Frontal cortex (tissue), 4 donors: Measurements from ENCODE around the gene PRDM15. TPM values are rescaled to one million over a fixed set of nuclear protein-coding genes. Genes with fewer than 3 reads are reported as not detected.

Source experiments
- DNase-seq, 2 donors: peaks; one replicate each; pipeline ENCODE4 v3.0.0; 2012; ENCODE audit warnings: low spot score in 2 of 2
- FAIRE-seq: peaks from 2 replicates; lab custom pipeline; 2012; peaks lifted over from hg19 to GRCh38; lab: Jason Lieb, UNC
- total RNA-seq: library from RNA; depleted of rRNA; stranded (reverse); fragments of >200 nt; gene quantifications from one replicate; pipeline ENCODE4 v1.2.3, GENCODE V29; 2014
- donor health status: control.
- donor health status: control.
- donor health status: control.

PRDM15 gene
- total RNA-seq, 1 donor from 2014 or later: 6.9 TPM

DNA sequence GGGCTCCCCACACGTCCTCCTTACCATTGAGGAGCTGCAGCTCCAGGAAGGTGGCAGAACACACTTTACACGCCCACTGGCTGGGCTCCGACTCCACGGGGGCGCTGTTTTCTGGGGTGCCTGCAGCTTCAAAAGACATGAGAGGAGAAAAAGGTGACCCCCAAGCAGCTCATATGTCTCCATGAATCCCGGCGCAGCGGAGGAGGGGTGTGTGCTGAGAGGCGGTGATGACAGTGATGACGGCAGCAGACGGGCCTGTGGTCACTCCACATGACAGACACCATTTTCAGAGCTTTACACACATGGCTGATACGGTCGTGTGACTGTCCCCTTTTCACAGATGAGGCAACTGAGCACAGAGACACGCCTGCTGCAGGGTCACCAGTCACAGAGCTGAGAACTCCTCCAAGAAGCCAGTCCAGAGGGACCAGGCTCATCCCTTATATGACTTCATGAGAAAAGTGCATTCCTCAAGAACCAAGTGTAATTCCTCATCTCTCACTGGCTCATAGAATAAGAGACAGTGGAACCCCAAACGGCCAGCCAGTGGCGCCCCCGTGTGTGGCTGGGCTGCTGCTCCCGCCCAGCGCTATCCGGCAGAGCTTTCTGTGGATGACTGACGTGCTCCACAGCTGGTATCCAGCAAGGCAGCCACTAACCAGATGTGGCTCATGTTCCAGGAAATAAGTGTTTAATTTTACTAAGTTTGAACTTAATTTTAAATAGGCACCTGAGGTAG, 31.9 kb downstream of the PRDM15 start:
- FAIRE-seq (no peak), DNase-seq (no peak)

DNA sequence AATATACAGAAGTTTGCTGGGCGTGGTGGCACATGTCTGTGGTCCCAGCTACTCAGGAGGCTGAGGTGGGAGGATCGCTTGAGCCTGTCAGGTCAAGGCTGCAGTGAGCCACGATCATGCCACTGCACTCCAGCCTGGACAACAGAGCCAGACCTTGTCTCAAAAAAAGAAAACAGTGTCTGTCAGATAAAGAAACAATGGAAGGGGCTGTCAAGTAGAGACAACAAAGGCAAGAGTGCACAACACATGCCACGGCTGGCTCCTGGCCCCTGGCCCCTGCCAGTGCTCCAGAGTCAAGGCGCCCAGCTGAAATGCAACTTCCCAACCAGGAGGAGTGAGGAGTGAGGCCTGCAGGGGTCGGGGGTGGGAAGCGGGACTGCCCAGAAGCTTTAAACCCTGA, 32.6 kb downstream of the PRDM15 start:
- FAIRE-seq (no peak), DNase-seq (no peak)

DNA sequence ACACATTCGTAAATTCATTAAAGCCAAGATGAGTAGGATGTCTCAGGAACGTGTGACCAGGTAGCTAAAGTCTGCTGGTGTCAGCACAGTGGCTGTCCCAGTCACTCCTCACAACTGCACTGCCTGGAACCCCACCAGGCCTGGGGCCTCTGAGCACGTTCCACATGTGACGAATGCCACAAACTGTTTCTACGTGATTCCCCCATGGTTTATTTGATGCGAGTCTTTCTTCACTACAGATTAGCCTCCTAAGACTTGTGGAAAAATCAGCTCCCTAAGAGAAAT, 33.2 kb downstream of the PRDM15 start:
- DNase-seq (no peak), FAIRE-seq (no peak)

DNA sequence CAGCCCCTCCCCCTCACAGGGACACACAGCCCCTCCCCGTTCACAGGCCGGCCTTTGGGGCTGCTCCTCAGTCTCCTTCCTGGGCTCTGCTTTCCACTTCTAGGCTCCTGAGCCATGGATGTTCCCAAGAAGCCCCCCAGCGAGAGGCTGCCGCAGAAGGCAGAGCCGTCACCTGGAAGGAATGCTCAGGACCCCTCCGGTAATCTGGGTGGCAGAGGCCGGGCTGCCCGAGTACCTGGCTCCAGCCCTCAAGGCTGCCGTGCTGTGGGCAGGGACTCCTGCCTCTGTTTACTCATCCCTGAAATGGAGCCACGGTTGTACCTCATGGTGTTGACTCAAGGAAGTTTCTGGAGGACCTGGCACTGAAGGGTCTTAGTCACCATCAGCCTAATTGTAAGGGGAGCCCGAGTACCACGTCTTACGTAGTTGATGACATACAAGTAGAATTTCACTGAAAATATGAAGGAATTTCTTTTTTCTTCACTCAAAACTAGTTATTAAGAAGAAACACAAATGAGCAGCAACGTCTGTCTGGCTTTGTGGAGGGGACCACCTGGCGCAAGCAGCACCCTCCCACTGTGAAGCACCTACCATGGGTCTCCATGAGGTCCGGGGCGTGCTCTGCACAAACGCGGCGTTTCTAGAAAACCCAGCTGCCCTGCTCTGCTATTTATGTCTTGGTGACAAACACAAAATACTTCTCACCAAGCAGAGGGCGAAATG, 33.7 kb downstream of the PRDM15 start:
- no peak for FAIRE-seq
- no peak for DNase-seq

DNA sequence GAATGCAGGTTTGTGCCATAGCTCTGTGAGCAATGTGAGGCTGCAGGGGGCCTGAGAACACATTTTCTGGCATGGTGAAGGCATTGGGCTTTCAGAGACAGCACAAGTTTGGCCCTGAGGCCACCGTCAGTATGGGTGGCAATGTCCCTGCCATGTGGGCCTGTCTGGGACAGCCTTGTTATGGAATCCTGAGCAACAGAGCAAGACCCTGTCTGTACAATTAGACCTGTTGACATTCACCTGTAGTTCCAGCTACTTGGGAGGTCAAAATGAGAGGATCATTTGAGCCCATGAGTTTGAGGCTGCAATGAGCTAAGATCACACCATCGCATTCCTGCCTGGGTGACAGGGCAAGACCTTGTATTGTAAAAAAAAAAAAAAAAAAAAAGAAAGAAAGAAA, 35.6 kb downstream of the PRDM15 start:
- DNase-seq (no peak), FAIRE-seq (no peak)

DNA sequence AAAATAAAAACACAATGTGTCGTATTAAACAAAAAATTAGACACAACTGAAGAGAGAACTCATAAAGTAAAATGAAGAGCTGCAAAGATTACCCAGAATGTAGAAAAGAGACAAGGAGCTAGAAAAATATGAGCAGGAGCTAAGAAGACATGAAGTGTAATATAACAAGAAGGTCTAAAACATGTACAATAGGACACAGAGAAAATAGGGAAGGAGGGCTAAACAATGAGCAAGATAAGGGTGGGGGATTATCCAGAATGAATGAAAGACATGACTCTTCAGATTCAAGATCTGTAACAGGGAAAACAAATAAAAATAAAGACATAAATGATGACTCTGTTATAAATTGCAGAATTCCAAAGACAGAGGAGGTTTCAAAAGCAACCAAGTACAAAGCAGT, 38.3 kb downstream of the PRDM15 start:
- FAIRE-seq (no peak), DNase-seq (no peak)

DNA sequence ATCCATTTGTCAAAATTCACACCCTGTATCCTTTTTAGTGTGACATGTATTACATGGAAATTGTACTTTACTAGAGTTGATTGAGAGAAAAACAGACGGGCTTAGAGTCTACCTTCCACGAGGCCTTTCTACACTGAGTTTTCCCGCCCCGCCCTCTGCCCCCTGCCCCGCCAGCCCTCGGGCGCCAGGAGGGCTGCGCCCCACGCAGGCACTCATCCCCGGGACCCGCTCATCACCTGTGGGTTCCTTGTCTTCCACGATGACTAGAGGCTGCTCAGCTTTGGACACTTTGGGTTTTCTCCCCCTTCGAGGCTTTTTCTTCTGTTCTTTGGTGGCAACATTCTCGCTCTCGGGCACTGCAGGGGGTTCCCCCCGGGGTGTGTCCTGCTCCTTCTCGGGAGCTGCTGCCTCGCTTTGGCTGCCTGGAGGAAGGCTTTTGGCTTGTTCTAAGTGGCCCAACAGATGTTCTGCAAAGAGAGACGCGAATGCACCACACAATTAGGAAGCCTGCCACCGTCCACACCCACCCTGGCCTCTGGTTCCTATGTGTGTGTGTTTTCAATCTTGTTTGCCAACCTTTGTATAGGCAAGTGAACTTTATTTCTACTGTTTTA, 39.6 kb downstream of the PRDM15 start:
- DNase-seq (no peak), FAIRE-seq (no peak)

DNA sequence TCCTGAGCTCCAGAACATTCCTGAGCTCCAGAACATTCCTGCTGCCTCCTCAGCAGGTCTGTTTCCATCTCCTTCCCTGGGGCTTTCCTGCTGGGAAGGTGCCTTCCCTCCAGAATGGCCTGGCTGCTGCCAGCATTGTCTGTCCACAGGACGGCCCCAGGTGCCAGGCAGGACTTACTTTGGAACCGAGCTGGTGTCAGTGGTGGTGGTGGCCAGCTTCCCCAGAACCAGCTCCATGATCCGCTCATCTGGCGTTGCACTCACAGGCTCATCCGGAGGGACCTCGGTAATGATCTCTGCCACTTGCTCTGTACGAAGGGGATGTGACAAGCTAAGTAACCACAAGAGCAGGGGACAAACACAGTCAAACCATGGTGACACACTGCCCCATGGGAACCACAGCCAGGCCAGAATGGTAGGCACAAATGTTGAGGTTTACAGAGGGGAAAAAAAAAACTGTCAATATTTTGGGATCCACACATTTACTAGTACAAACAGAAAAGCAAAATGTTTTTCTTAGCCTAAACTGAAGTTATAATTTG, 41.3 kb downstream of the PRDM15 start:
- DNase-seq: no peak
- no peak for FAIRE-seq

DNA sequence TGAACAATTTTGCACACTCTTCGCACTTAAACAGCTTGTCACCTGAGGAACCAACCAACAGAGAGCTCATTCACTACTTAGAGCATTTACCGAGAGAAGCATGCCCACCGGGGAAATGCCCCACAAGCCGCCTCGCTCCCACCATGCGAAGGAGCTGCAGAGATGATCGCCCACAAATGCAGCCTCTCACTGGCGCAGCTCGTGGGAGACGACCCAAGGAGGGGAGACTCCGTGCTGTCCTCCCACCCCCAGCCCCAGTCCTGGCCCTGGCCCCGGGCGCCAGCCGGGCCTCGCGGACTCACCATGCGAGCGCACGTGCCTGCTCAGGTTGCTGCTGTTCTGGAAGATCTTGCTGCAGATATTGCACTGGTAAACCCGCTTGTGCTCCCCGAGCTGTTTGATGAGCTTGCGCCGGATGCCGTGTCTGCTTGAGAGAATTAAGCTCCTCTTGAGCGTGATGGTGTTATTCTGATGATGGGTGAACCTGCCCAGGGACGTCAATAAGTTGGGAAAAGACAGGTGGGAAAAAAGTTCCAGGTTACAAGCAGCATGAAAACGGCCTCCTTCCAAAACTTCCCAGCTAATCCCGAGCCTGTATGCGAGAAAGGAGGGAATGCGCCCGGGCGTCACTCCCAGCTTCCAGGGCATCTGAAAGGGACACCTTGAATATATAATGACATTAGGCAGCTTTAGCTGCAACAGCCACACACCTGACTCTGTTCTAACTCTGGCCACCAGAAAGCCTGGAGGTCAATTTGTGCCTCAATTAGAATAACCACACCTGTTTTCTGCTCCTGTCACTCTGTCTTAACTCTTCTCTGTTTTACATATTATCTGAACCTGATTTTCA, 42.8 kb downstream of the PRDM15 start:
- no peak for DNase-seq
- no peak for FAIRE-seq

DNA sequence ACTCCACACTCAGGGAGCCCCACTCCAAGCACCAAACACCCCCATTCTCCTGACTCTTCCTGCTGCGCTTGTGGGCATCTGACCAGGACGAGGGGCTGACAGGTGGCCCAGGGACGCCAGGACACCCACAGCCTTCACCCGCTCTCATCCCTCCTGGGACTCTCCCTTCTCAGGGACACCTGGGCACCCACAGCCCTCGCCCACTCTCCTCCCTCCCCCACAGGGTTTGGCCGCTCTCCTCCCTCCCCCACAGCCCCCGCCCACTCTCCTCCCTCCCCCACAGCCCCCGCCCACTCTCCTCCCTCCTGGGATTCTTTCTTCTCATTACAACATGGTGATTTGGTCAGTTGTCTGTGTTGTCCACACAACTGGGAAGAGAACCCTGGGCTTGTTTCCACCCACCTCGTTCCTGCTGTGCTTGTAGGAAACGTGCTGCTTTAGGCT, 43.4 kb downstream of the PRDM15 start:
- FAIRE-seq (no peak), DNase-seq (no peak)

DNA sequence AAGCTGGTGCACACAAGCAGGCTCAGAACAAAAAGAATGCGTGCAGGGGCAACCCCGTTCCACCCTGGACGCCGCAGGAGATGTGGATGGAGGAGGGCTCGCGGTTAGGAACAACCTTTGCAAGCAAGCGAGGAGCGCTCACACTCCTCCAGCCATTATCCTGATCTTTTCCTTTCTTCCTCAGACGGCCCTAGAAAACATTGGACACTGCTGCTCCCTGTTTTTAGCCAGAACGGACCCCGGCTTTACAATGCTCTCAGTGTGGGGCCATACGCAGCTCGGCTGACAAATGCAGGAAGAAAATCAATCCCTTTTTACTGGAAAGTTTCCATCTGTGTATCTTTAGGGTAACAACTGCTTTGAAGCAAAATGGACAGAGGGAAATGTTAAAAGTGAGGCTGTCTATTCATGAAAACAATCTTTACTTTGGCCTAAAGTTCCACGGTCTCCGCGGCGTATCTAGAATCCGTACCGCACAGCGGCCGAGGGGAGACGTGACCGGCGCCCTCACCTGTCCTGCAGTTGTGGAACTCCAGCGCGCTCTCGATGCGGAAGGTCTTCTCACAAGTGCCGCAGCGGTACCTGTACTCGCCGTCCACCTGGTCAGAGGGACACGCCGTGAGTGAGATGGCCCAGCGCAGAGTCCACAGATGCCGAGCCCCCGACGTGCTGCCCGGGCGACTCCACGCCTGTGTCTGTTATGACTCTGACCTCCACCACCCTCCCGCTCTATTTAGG, 44.0 kb downstream of the PRDM15 start:
- DNase-seq (no peak), FAIRE-seq (no peak)

DNA sequence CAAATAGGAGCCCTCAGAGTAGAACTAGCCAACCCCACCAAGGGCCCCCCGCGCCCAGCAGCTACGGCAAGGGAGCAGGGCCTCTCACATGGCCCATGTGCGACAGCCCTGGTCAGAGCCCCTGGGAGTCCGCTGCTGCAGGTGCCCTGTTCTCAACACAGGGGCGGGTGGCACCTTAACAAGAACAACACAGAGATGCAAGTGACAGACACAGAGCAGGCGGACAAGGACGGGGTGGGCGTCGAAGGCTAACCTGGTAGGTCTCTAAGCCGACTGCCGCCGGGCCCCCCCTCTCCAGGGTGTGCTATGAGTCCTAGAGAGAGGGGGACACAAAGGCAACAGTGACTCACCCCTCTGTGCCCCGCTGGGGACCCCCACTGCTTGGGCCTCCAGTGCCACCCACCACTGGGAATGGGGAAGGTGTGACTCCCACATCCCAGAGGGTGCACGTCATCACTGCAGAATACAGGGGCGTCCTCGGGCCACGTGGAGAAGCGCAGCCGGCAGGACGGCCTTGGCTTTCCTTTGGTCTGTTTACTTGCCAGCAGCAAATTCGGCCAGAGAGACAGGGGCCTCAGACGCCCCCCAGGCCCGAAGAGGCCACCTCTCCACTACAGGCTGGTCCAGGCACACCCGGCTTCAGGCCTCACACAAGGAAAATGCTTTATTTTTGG, 44.8 kb downstream of the PRDM15 start:
- no peak for DNase-seq
- no peak for FAIRE-seq

DNA sequence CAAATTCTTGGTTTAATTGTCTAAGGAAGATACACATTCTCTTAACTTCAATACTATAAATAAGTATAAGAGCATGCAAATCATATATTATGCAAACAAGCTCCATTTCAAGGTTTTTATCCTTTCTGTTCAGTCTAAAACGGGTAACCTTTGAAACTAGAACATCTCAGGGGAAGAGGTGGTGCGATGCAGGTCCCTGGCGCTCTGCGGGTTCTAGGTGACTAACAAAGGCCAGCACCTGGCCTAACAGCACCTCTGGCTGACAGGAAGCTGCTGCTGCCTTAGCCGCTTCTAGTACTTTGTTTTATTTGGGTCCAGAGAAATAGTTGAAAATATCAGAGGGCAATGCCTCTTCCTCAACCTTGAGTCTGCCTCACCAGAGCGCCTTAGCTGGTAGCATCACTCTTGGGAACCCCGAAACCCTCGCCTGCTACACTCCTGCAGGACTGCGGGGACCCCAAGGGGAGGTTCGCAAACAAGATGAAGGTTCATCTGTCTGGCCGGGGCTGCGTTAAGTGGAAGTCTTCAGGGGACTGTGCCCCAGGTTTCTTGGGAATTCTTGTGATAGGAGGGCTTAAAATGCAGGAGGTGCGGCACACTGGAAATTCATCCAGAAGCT, 45.5 kb downstream of the PRDM15 start:
- DNase-seq (no peak), FAIRE-seq (no peak)

DNA sequence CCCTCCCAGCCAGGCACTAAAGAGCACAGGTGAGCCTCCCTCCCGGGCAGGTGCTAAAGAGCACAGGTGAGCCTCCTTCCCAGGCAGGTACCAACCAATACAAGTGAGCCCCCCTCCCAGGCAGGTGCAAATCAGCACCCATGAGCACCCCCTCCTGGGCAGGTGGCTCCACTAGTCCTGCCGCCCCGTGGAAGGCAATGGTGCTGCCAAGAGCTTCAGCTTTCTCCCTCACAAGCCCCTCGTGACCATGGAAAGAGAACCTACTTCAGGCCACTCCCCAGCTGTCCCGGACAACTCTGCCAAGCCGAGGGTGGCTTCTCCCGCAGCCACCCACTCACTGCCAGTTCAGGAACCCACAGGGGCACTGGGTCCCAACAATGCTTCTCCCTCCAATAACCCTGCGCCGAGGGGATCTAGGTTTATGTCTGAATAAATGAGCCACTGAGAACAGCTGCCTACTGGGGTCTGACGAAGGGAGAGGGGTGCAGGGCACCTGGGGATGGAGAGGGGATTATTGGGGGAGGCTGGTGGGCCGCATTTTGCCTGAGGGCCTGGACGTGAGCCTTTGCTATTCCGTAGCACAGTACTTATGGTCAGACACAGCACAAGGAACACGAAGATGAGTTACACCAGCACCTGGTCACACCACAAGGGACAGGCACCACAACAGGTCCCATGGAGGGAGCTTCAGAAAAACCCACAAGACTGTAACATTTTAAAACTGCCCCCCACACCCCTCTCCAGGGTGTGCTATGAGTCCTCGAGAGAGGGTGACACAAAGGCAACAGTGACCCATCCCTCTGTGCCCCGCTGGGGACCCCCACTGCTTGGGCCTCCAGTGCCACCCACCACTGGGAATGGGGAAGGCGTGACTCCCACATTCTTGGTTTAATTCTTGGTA, 46.3 kb downstream of the PRDM15 start:
- FAIRE-seq (no peak), DNase-seq (no peak)

DNA sequence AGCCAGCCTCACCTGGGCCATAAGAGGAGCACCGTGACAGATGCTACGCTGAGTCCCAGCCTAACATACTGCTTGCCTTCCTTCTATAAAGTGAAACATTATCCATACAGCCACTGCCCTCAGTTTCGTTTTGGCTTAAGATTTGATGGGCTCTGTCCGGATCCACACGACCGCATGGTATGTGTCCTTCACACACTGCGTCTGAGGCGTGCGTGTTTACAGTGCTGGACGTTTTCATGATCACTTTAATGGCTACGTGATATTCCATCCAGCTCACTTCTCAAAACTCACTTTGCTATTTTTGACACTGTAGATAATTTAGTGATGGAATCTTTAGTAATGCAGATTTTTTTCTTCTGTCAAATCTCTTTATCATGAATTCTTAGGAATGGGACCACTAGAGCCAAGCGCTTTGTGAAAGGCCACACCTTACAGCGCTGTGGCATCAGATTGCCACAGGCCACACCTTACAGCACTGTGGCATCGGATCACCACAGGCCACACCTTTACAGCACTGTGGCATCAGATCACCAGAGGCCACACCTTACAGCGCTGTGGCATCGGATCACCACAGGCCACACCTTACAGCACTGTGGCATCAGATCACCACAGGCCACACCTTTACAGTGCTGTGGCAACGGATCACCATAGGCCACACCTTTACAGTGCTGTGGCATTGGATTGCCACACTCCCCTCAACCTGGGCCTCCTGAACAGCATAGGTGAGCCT, 47.1 kb downstream of the PRDM15 start:
- no peak for FAIRE-seq
- no peak for DNase-seq

DNA sequence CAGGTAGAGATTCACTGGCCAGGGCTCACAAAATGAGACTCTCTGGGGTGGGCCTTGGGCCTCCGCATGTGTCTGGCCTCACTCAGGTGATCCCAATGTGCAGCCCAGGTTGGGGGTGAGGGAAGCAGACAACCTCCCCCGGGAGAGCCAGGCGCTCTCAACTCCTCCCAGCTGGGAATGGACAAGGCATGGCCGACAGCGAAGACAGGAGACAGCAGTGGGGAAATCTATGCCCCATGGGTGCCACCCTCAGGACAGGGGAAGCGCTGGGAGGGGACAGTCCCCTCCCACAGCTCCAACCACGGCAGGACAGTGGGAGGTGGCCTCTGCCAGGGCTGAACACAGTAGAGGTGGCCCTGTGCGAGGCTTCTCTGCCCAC, 47.7 kb downstream of the PRDM15 start:
- no peak for FAIRE-seq

More for the DNA sequence above, 47.7 kb downstream of the PRDM15 start:
- no peak for DNase-seq
